Stimulated activated naive CD8-positive, alpha-beta T cell treated with anti-CD3 and anti-CD28 coated beads, Interleukin-15, amount 100 ng/mL, for 72 hours (primary cell): ENCODE results near the gene AGTRAP.

Experiments used
- ATAC-seq: fragments of 150-1000 bp; cut with Tn5 transposase; 2 replicates; pipeline ENCODE4 v1.10.0; 2021; ENCODE audit warnings: mild to moderate bottlenecking, moderate library complexity
- DNase-seq, 2 donors: peaks; one replicate each; pipeline ENCODE4 v3.0.0; 2021 to 2022
- H3K27ac Mint-ChIP-seq, 2 donors: one replicate each; pipeline ENCODE4 v1.8.0; 2022; ENCODE audit warnings: mild to moderate bottlenecking in 2 of 2, mixed read lengths in 2 of 2, moderate library complexity in 2 of 2
- H3K27me3 Mint-ChIP-seq: one replicate; pipeline ENCODE4 v1.8.0; 2022; ENCODE audit warnings: mixed read lengths
- H3K4me1 Mint-ChIP-seq: one replicate; pipeline ENCODE4 v1.8.0; 2022; ENCODE audit warnings: mild to moderate bottlenecking, mixed read lengths
- H3K4me3 Mint-ChIP-seq, 2 donors: one replicate each; pipeline ENCODE4 v1.8.0; 2022; ENCODE audit warnings: mild to moderate bottlenecking in 2 of 2, mixed read lengths in 2 of 2, moderate library complexity in 1 of 2
- H3K9me3 Mint-ChIP-seq, 2 donors: one replicate each; pipeline ENCODE4 v1.8.0; 2022; ENCODE audit warnings: mixed read lengths in 2 of 2

The AGTRAP gene

DNA sequence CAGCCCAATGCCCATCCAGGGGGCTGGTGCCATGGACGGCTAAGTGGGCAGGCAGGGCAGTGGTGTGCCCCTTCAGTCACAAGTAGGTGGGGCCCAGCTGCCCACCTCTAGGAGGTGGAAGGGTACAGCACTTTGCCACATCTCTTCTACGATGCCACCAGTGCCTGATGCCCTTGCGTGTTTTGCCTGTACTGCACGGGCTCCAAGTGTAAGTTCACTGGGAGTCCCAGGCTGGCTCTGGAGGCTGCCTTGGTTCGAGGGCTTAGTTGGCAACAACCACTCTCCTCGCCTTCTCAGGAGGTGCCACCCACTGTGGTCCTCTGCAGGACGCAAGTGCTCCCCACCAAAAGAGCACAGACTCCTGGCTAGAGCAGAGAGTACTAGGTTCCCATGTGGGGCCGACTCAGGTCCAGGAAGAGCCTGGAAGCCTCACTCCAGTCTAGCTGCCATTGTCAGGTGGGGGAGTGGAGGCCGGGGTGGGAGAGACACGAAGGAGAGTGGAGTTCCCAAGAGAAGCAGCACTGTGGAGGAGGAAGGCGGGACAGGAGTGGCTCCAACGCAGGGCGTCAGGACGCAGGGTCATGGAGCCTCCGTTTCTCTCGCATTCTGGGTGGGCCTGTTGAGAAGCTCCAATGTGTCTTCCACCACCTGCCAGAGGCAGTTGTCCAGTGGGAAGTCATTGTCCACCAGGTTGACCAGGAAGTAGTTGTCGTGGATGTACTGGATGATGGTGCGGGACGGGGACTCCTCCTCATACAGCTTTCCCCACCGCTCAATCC is 54.4 kb downstream of the AGTRAP start:
- DNase-seq (no peak), ATAC-seq (no peak)
- Mint-ChIP-seq H3K9me3 (no peaks in the 10 kb centered on the region), H3K4me3 (no peak overlapping the region), H3K27me3 (no peaks in the 10 kb centered on the region), H3K27ac (peak overlapping the region in 1 of 2 donors; percentile 91), H3K4me1 (peaks cover 4% of the 10 kb centered on the region)

DNA sequence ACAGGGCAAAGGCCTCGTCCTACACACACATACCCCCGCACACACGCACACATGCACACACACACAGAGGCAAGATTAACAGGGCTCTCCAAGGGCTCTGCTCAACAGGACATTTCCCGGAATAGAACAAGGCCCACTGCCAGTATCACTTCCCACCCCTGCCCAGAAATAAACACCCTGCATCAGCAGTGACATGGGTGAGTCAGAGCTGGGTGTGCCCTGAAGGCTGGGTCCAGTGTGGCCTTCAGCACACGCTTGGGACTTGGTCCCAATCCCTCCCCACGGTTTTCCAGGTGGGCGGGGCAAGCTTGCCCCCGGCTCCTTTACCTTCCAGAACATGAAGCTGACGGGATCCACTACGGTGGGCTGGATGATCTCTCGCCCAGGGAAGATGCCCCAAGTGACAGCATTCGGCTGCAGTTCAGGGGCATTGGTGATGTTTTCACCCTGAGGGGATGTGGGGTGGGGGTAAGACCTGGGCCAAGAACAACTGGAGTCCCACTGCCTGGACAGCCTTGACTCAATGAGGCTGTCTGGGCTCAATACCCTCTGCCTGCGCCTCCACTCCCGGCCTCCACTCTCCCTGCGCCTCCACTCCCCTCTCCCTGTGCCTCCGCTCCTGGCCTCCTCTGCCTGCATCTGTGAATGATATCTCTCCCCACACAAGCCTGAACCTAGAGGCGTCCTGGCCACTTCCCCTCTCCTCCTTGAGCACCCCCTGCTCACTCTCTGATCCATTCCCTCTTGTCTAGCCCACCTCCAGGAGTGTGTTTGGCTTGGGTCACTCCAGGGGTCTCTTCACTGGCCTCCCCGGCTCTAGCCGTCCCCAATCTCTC is 55.2 kb downstream of the AGTRAP start:
- Mint-ChIP-seq H3K4me1 (no peaks in the 10 kb centered on the region), H3K9me3 (no peaks in the 10 kb centered on the region), H3K27me3 (no peaks in the 10 kb centered on the region), H3K27ac (peak overlapping the region in 1 of 2 donors; percentile 81), H3K4me3 (no peak overlapping the region)
- DNase-seq (no peak), ATAC-seq (no peak)

DNA sequence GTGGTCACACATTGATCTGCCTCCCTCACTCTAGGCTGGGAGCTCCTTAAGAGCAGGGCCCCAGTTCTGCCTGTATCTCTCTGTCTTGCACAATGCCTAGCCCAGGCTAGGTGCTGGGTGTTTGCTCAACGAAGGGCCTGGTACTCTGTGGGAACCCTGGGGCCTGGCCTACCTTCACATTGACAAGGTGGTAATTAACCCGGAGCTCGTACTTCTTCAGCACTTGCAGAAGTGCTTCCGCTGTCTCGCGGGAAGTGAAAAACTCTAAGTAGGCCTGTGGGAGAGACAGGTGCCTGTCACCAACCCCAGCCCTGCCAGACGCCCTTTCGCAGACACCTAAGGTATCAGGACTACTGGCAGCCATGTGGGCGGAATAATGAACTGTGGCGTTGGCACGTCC is 56.2 kb downstream of the AGTRAP start:
- Mint-ChIP-seq H3K4me1 (no peaks in the 10 kb centered on the region), H3K4me3 (no peak overlapping the region), H3K9me3 (no peaks in the 10 kb centered on the region), H3K27me3 (no peaks in the 10 kb centered on the region), H3K27ac (peak overlapping the region in 1 of 2 donors; percentile 6)
- DNase-seq (no peak), ATAC-seq (no peak)

DNA sequence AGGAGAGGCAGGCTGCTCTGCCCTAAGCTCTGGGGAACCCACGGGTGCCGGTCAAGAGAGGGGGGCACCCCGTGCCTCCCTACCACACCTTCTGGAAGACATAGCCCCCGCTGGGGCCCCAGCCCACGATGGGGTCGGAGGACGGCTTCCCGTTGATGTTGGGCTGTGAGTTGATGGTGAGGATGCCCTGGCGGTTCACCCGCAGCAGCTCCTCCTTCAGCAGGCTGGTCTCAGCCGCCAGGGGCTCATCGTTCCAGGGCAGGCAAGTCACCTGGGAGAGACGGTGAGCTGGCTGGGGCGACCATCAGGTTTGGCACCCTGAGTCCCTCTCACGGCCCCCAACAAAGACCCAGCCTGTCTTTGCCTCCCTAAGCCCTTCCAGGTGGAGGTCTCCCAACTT is 57.9 kb downstream of the AGTRAP start:
- ATAC-seq (no peak), DNase-seq (no peak)
- H3K9me3 Mint-ChIP-seq: no peaks in the 10 kb centered on the region
- H3K27ac Mint-ChIP-seq: no peak overlapping the region
- no peak overlapping the region for H3K4me3 Mint-ChIP-seq
- H3K27me3 Mint-ChIP-seq: no peaks in the 10 kb centered on the region
- no peaks in the 10 kb centered on the region for H3K4me1 Mint-ChIP-seq

DNA sequence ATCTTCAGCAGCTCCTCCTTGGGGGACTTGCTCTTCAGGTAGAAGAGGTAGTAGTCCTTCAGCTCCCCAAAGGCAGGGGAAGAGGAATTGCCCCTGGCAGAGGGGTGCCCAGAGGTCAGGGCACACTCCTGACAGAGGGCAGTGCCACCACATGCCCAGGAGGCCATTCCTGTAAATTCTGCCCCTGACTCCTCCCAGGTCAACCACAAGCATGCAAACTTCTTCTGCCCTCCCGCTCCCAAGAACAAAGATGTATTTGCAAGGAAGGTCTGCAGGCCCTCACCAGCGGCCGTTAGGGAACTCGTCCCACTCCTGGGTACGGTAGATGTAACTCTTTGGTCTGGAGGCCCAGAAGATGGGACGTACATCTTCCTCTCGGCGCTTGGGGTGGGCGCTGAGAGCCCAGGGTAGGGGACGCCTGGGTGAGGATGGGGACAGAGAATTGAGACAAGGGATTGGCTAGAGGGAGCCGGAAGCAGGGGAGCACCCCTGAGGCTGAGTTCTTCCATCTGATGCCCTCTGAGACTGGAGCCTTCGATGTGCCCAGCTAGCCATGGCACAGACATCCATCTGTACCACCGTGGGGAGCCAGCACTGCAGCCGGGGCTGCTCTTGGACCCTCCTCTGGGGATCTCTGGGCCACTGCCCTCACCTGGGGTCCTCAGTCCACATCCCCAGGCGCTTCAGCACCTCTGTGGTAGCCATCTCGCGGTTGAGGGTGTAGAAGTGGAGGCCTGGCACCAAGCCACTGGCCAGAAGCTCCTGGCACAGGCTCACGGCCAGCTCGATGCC is 58.7 kb downstream of the AGTRAP start:
- Mint-ChIP-seq H3K27me3 (no peaks in the 10 kb centered on the region), H3K27ac (no peak overlapping the region), H3K4me1 (no peaks in the 10 kb centered on the region), H3K4me3 (no peak overlapping the region), H3K9me3 (no peaks in the 10 kb centered on the region)
- ATAC-seq: no peak
- no peak for DNase-seq

DNA sequence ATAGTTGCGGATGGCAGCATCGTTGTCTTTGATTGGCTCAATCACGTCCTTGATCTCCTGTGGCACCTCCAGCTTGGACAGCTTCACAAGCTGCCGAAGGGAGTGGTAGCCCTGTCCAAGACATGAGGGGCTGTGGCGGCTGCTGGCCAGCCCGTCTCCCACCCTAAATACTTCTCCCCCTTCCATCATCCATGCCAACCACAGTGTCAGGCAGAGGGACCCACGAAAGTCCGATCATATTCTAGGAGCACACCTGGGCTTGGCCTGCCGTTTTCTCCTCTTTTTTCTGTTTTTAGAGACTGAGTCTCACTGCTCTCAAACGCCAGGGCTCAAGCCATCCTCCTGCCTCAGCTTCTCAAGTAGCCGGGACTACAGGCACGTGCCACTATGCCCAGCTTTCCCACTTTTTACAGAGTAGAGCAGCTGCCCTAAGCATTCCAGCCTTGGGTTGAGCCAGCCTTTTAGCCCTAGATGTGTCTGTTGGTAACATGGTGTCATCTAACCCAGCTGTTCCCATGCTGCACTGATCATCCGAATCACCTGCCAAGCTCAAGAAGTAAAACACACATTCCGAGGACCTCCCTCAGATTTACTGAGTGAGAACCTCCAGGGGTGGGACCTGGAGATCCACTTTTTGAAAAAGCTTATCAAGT is 59.4 kb downstream of the AGTRAP start:
- peak overlapping the region in 1 of 2 donors; percentile 72 for H3K27ac Mint-ChIP-seq
- no peak overlapping the region for H3K4me3 Mint-ChIP-seq
- H3K9me3 Mint-ChIP-seq: no peaks in the 10 kb centered on the region
- H3K4me1 Mint-ChIP-seq: no peaks in the 10 kb centered on the region
- H3K27me3 Mint-ChIP-seq: no peaks in the 10 kb centered on the region
- ATAC-seq (no peak), DNase-seq (no peak)

DNA sequence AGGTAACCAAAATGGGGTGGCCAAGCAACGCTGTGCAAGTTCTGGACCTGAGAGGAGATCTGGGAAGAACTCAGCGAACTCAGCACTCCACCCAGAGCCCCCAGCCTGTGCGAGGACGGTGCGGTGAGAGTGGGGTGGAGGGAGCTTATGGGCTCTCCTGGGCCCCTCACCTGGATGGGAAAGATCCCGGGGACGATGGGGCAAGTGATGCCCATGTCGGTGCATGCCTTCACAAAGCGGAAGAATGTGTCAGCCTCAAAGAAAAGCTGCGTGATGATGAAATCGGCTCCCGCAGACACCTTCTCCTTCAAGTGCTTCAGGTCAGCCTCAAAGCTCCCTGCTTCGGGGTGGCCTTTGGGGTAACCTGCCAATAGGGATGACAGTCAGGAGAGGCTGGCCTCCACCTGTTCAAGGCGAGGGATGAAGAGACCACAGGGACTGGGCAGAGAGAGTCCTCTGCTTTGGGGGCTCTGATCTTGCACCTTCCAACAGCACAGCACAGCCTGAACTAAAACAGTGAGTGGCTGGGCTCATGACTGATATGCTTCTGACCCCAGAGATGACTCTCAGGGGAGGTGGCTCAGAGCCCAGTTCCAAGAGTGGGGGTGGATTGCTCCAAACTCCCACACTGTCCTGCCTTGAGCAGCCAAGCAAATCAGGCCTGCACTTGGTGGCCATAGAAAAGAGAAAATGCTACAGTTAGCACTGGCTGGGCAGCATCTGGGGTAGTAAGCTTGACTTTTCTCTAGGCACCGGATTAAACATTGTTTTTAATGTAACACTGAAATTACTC is 60.3 kb downstream of the AGTRAP start:
- ATAC-seq (no peak), DNase-seq (no peak)
- no peaks in the 10 kb centered on the region for H3K4me1 Mint-ChIP-seq
- H3K27ac Mint-ChIP-seq: peak overlapping the region in 1 of 2 donors; percentile 92
- no peaks in the 10 kb centered on the region for H3K27me3 Mint-ChIP-seq
- H3K4me3 Mint-ChIP-seq: no peak overlapping the region
- no peaks in the 10 kb centered on the region for H3K9me3 Mint-ChIP-seq

DNA sequence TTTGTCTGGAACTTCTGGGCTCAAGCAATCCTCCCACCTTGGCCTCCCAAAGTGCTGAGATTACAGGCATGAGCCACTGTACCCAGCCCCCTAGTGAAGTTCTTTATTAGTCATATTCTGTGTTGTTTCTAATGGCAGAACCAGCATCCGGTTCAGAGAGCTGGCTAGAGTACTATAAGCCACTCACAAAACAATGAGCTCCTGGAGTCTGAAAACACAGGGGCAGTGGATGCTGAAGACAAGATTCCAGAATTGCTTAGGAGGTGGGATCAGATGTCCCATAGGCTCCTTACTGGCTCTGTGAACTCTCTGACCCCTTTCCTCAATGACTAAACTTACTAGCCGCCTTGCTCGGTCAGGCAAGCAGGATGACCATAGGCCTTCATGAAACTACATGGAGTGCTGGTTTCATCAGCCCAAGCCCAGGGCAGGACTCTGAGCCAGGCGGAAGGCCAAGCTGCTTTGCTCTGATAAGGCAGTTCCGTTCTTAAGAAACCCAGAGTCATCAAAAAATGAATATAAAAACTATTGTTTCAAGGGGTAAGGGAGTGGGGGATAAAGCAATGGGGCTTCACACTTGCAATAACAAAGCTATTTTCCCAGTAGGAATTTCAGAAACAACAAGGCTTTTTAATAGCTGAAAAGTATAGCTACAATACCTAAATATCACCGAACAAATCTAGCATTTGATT is 61.7 kb downstream of the AGTRAP start:
- DNase-seq: no peak
- Mint-ChIP-seq H3K27ac (no peak overlapping the region), H3K4me3 (no peak overlapping the region), H3K4me1 (peaks cover 10% of the 10 kb centered on the region), H3K9me3 (no peaks in the 10 kb centered on the region), H3K27me3 (no peaks in the 10 kb centered on the region)
- ATAC-seq: no peak

DNA sequence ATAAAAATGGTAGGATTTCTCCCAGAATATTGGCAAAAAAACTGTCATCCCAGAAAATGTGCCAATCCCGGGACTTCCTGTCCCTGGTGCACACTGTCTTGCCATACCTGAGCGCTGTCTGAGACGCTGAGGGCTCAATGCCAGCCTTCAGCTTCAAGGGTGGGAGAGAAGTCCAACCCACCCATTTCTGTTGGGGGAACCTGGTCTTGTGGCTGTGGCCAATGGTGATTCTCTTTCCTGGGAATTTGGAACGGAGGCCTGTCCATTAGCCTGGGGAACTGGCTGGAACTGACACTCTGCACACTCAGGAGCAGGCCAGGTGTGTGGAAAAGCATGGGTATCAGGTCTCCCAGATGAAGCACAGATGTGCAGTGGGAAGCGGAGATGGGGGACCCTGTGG is 63.2 kb downstream of the AGTRAP start:
- DNase-seq: no peak
- Mint-ChIP-seq H3K9me3 (no peaks in the 10 kb centered on the region), H3K4me3 (no peak overlapping the region), H3K4me1 (peaks cover 24% of the 10 kb centered on the region), H3K27me3 (no peaks in the 10 kb centered on the region), H3K27ac (no peak overlapping the region)
- no peak for ATAC-seq

DNA sequence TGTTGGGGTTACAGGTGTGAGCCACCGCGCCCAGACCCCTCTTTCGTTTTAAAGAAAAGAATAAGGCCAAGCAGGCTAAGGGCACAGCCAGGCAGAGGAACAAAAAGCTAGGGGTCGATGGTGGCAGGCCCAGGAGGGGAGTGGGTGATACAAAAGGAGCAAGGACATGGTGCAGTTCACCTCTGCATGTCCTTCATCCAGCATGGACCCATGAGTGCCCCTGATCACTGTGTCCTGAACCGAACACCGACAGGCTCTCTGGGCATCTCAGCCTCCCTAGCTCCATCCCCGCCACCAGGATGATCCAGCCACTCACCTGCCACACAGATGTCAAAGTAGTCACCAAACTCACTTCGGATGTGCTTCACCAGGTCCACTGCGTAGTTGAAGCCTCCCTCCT is 64.0 kb downstream of the AGTRAP start:
- peaks cover 32% of the 10 kb centered on the region for H3K4me1 Mint-ChIP-seq
- H3K27ac Mint-ChIP-seq: no peak overlapping the region
- ATAC-seq: no peak

DNA sequence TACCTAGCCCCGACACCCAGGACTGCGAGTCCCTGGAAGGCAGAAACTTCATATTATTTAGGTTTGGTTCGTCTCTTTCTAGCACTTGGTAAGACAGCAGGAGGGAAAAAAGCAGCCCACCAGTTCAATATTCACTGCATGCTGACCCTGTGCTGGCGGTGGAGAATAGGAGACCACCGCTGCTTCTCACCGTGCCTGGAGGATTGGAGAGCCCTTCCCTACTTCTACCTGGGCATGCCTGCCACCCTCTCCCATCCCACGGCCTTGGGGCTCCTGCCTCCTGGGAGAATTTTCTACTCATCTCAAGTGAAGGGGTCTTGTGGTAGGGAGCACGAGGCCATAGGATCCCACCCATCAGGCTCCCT is 64.4 kb downstream of the AGTRAP start:
- Mint-ChIP-seq H3K9me3 (no peaks in the 10 kb centered on the region), H3K4me3 (no peak overlapping the region), H3K27ac (no peak overlapping the region), H3K4me1 (peaks cover 37% of the 10 kb centered on the region), H3K27me3 (no peaks in the 10 kb centered on the region)
- no peak for ATAC-seq
- no peak for DNase-seq

More for the DNA sequence above, 64.0 kb downstream of the AGTRAP start:
- no peaks in the 10 kb centered on the region for H3K27me3 Mint-ChIP-seq
- DNase-seq: no peak
- H3K9me3 Mint-ChIP-seq: no peaks in the 10 kb centered on the region
- H3K4me3 Mint-ChIP-seq: no peak overlapping the region
